Fibroblast of lung (primary cell): ENCODE results near the gene TBX3. TPM values are rescaled to one million over a fixed set of nuclear protein-coding genes. Genes with fewer than 3 reads are reported as not detected.

Experiments used
- DNase-seq, 2 donors: peaks; one replicate each; pipeline versions ENCODE4 v3.0.0 to v3.0.0-alpha.2; 2010; ENCODE audit warnings: low read depth in 2 of 2
- H2AFZ ChIP-seq: 2 replicates; pipeline ENCODE4 v1.5.1; 2012; ENCODE audit warnings: low read length, control low read depth, inconsistent platforms
- H3K27ac ChIP-seq: 2 replicates; pipeline ENCODE4 v1.5.1; 2011; ENCODE audit warnings: low read length, control low read depth; ENCODE audit not compliant: insufficient read depth
- H3K27me3 ChIP-seq: 2 replicates; pipeline ENCODE4 v1.5.1; 2011; ENCODE audit warnings: mild to moderate bottlenecking, low read length; ENCODE audit not compliant: control insufficient read depth, insufficient read depth
- H3K36me3 ChIP-seq: 2 replicates; pipeline ENCODE4 v1.5.1; 2011; ENCODE audit warnings: low read length; ENCODE audit not compliant: control insufficient read depth, insufficient read depth
- H3K4me1 ChIP-seq: 2 replicates; pipeline ENCODE4 v1.5.1; 2011; ENCODE audit warnings: low read length; ENCODE audit not compliant: control insufficient read depth, insufficient read depth; ENCODE audit errors: extremely low read depth
- H3K4me2 ChIP-seq: 2 replicates; pipeline ENCODE4 v1.5.1; 2011; ENCODE audit warnings: low read length, control low read depth; ENCODE audit not compliant: insufficient read depth; ENCODE audit errors: extremely low read depth
- H3K4me3 ChIP-seq, 4 experiments: fragments of 200-600 bp in 1 of 4; sonication (generic) in 1 of 4; replicated peaks in 1 of 4; 2 replicates each; pipeline ENCODE4 v1.5.1; 2011 to 2016; ENCODE audit warnings: low read length in 4 of 4, low read depth in 3 of 4, mild to moderate bottlenecking in 3 of 4, control low read depth in 2 of 4, inconsistent platforms in 1 of 4, mixed read lengths in 1 of 4; ENCODE audit not compliant: insufficient read depth in 1 of 4; ENCODE audit errors: control extremely low read depth in 1 of 4
- H3K79me2 ChIP-seq: 2 replicates; pipeline ENCODE4 v1.5.1; 2012; ENCODE audit warnings: mild to moderate bottlenecking, low read length, inconsistent platforms; ENCODE audit not compliant: control insufficient read depth, insufficient read depth
- H3K9ac ChIP-seq: 2 replicates; pipeline ENCODE4 v1.5.1; 2011; ENCODE audit warnings: mild to moderate bottlenecking, low read length, control low read depth; ENCODE audit not compliant: insufficient read depth
- H3K9me3 ChIP-seq: 2 replicates; pipeline ENCODE4 v1.5.1; 2012; ENCODE audit warnings: low read depth, low read length; ENCODE audit not compliant: control insufficient read depth, insufficient read depth
- H4K20me1 ChIP-seq: 2 replicates; pipeline ENCODE4 v1.5.1; 2011; ENCODE audit warnings: low read length; ENCODE audit not compliant: control insufficient read depth, insufficient read depth; ENCODE audit errors: extremely low read depth
- EZH2 ChIP-seq: IDR thresholded peaks from 2 replicates; pipeline ENCODE4 v1.5.1; 2012; ENCODE audit warnings: low read length, control low read depth, mild to moderate bottlenecking; ENCODE audit errors: missing control alignments
- polyA plus RNA-seq, 2 donors: library from polyadenylated mRNA; depleted of rRNA in 1 of 2; stranded (reverse) in 1 of 2; unstranded in 1 of 2; fragments of >200 nt; gene quantifications; 2 replicates each; pipeline ENCODE4 v1.2.1, GENCODE V29; 2011 to 2012; ENCODE audit warnings: missing spikeins in 1 of 2
- total RNA-seq: library from RNA; depleted of rRNA; stranded (reverse); fragments of >200 nt; gene quantifications from 2 replicates; pipeline ENCODE4 v1.2.1, GENCODE V29; 2014
- TF ChIP-seq, protein P1 (sequence below), 2 donors: IDR thresholded peaks in 1 of 2; conservative IDR thresholded peaks in 1 of 2; 1 replicate in 1 of 2; 2 replicates in 1 of 2; pipeline ENCODE4 v1.5.1; 2011 to 2012; ENCODE audit warnings: low read length in 2 of 2, control low read depth in 1 of 2, inconsistent platforms in 1 of 2, low read depth in 1 of 2, mild to moderate bottlenecking in 1 of 2

TBX3 gene
- total and polyA plus RNA-seq, 2 donors (not counting 1 experiment from before 2014, with no cell fraction given) = 19.9 to 66.4 TPM

DNA sequence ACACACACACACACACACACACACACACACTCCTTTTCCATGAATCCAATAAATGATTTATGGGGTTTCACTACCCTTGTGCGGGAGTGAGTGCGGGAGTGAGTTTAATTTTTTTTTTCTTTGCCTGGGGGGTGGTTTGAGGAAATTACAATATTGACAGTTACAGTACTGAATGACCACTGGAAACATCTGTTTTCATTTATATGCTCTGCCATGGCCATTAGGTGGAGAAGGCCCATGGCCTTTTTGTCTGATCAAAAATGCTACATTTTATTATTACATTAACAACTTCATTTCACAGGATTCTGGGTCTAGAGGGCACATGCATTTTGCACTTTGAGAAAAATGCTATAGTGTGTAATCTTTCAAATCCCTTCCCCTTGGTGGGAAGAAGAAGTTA lies 5.9 kb downstream of the TBX3 start:
- H3K9ac ChIP-seq = no peak overlapping the region
- H4K20me1 ChIP-seq = no peaks in the 10 kb centered on the region
- H3K79me2 ChIP-seq = peaks cover 100% of the 10 kb centered on the region
- H3K27me3 ChIP-seq = no peaks in the 10 kb centered on the region
- H3K4me2 ChIP-seq = peak overlapping the region; percentile 89
- H2AFZ ChIP-seq = no peak overlapping the region
- peaks cover 30% of the 10 kb centered on the region for H3K4me1 ChIP-seq
- H3K36me3 ChIP-seq = peaks cover 18% of the 10 kb centered on the region
- no peak for TF ChIP-seq EZH2
- TF ChIP-seq, protein P1, sequence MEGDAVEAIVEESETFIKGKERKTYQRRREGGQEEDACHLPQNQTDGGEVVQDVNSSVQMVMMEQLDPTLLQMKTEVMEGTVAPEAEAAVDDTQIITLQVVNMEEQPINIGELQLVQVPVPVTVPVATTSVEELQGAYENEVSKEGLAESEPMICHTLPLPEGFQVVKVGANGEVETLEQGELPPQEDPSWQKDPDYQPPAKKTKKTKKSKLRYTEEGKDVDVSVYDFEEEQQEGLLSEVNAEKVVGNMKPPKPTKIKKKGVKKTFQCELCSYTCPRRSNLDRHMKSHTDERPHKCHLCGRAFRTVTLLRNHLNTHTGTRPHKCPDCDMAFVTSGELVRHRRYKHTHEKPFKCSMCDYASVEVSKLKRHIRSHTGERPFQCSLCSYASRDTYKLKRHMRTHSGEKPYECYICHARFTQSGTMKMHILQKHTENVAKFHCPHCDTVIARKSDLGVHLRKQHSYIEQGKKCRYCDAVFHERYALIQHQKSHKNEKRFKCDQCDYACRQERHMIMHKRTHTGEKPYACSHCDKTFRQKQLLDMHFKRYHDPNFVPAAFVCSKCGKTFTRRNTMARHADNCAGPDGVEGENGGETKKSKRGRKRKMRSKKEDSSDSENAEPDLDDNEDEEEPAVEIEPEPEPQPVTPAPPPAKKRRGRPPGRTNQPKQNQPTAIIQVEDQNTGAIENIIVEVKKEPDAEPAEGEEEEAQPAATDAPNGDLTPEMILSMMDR (conservative IDR thresholded peaks at IDR 0.05 in 1 of 2, IDR thresholded peaks at IDR 0.05 in 1 of 2; ENCODE audit: low read depth in 1 of 2, low read length in 2 of 2) = no peak
- peak overlapping the region; percentile 95 for H3K27ac ChIP-seq
- no peaks in the 10 kb centered on the region for H3K9me3 ChIP-seq
- DNase-seq = no peak
- peak overlapping the region; percentile 63 to 97 (median 90) for H3K4me3 ChIP-seq

DNA sequence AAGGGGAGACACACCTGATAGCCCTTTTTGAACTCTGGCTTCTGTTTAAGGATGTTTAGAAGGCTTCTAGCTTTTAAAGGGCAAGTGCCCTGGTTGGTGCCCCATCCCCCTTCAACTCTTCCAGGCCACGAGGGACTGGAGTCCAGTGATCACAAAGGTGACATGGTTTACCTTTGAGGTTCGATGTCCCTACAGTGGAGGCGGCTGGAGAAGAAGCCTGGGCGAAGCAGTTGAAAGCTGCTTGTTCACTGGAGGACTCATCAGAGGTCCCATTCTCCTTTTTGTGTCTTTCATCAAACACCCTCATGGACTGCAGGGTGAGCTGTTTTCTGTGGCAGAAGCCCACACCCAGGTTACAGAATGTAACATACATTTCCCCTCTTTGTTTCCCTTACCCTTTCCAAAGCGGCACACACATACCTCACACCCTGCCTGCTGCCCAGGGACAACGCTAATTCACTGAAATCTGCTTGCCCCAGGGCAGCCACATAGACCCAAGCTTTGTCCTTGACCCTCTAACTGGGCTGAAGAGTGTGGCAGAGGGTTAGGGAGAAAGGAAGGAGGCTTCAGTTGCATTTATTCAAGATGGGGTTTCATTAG lies 7.7 kb downstream of the TBX3 start:
- Histone ChIP-seq H3K27me3 (no peaks in the 10 kb centered on the region), H3K4me2 (peak overlapping the region; percentile 89), H3K27ac (peak overlapping the region; percentile 95), H3K9me3 (no peaks in the 10 kb centered on the region), H2AFZ (no peak overlapping the region), H3K9ac (peak overlapping the region; percentile 36), H3K4me3 (peak overlapping the region; percentile 23 to 90 (median 76)), H4K20me1 (no peaks in the 10 kb centered on the region), H3K79me2 (peaks cover 100% of the 10 kb centered on the region), H3K36me3 (peaks cover 23% of the 10 kb centered on the region), H3K4me1 (peaks cover 36% of the 10 kb centered on the region)
- TF ChIP-seq EZH2 = no peak
- TF ChIP-seq, protein P1 (conservative IDR thresholded peaks at IDR 0.05 in 1 of 2, IDR thresholded peaks at IDR 0.05 in 1 of 2; ENCODE audit: low read depth in 1 of 2, low read length in 2 of 2) = no peak
- peak in 1 of 2 donors; percentile 54 for DNase-seq

DNA sequence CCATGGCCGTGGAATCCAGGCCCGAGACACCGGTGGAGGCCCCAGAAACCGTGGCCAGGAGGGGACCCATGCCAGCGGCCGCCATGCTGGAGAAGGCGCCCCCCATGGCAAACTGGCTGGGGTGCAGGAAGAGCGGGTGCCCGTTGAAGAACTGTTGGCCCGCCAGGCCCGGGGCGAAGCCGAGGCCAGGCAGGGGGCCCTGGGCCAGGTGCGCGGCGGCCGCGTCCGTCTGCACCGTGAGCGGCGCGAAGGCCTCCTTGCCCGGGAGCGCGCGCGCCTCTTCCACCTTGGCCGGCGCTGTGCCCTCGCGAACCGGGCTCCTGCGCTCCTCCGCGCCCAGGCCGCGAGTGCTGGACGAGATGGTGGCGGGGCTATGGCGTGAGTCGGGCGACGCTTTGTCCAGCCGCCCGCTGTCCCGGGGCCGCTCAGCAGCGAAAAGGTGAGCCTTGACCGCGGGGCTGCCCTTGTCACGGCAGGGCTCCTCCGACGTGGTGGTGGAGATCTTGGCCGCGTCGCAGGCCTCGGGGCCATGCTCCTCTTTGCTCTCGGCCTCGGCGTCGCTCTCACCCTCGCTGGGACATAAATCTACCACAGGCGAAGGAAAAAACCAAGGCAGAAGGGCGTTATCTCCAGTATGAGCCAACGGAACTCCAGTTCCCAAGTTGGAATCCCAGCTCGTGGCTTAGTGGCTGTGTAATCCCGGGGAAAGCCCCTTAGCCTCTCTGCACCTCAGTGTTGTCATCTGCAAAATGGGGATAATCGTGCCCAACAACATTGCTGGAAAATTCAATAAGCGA lies 9.5 kb downstream of the TBX3 start:
- DNase-seq = peak in 1 of 2 donors; percentile 70
- Histone ChIP-seq H3K4me2 (peak overlapping the region; percentile 89), H4K20me1 (no peaks in the 10 kb centered on the region), H3K4me1 (peaks cover 36% of the 10 kb centered on the region), H3K79me2 (peaks cover 97% of the 10 kb centered on the region), H3K4me3 (peak overlapping the region; percentile 39 to 90 (median 76)), H3K27ac (peak overlapping the region; percentile 95), H3K9me3 (no peaks in the 10 kb centered on the region), H3K36me3 (peaks cover 23% of the 10 kb centered on the region), H3K9ac (peak overlapping the region; percentile 62), H2AFZ (no peak overlapping the region), H3K27me3 (no peaks in the 10 kb centered on the region)
- TF ChIP-seq EZH2 = no peak
- TF ChIP-seq, protein P1 (conservative IDR thresholded peaks at IDR 0.05 in 1 of 2, IDR thresholded peaks at IDR 0.05 in 1 of 2; ENCODE audit: low read depth in 1 of 2, low read length in 2 of 2) = no peak
